Muscle layer of duodenum (tissue), 2 donors: ENCODE results near the gene PTGIS.

Experiments
- H3K27ac ChIP-seq: one replicate; pipeline ENCODE4 v1.7.0; 2013; ENCODE audit warnings: mild to moderate bottlenecking, low read length
- H3K27me3 ChIP-seq: one replicate; pipeline ENCODE4 v1.7.0; 2013; ENCODE audit warnings: low read depth, mild to moderate bottlenecking, control low read depth, low read length
- H3K36me3 ChIP-seq, 2 donors: one replicate each; pipeline ENCODE4 v1.7.0; 2013; ENCODE audit warnings: low read length in 2 of 2, control low read depth in 1 of 2, mild to moderate bottlenecking in 1 of 2; ENCODE audit not compliant: insufficient read depth in 2 of 2, control insufficient read depth in 1 of 2
- H3K4me1 ChIP-seq, 2 donors: one replicate each; pipeline ENCODE4 v1.7.0; 2013; ENCODE audit warnings: low read length in 2 of 2, mild to moderate bottlenecking in 2 of 2, control low read depth in 1 of 2, moderate library complexity in 1 of 2; ENCODE audit not compliant: insufficient read depth in 2 of 2, control insufficient read depth in 1 of 2
- H3K4me3 ChIP-seq, 2 donors: one replicate each; pipeline ENCODE4 v1.7.0; 2013; ENCODE audit warnings: low read length in 2 of 2, low read depth in 1 of 2, mild to moderate bottlenecking in 1 of 2
- H3K9me3 ChIP-seq, 2 donors: one replicate each; pipeline ENCODE4 v1.7.0; 2013; ENCODE audit warnings: low read length in 2 of 2, control low read depth in 1 of 2, mild to moderate bottlenecking in 1 of 2; ENCODE audit not compliant: control insufficient read depth in 1 of 2
- donor health status: healthy.

The PTGIS gene

DNA sequence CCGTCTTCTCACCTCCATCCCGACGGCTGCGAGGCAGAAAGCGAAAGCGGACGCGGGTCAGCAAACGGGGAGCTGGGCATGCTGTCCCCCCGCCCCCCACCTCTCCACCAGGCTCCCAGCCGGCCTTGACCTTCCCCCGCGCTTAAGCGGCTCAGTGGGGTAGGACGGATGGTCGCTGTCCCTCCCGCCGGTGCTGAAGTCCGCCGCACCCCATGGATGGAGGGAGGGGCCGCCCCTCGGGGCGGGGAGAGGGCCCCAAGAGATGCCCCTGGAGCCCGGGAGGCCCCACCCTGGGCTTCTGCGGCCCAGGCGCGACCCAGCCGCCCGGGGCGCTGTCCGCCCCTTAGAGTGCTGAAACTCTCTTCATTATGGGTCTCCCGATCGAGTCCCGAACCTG lies 85.3 kb downstream of the PTGIS start, which contains the start of gene KCNB1:
KCNB1 (minus strand) TSS at position 48 of the 397 bp plus-strand sequence. CDS start 188 bp downstream, outside the sequence.
- peak within 1 kb of the TSS; percentile 52 to 73 for H3K4me3 ChIP-seq
- peaks cover 13% of the 10 kb centered on the region for H3K27me3 ChIP-seq
- peaks cover 0 to 47% of the 10 kb centered on the region in 2 donors for H3K4me1 ChIP-seq
- no peaks in the 10 kb centered on the region for H3K36me3 ChIP-seq
- no peaks in the 10 kb centered on the region for H3K9me3 ChIP-seq
- H3K27ac ChIP-seq = no peak within 1 kb of the TSS

DNA sequence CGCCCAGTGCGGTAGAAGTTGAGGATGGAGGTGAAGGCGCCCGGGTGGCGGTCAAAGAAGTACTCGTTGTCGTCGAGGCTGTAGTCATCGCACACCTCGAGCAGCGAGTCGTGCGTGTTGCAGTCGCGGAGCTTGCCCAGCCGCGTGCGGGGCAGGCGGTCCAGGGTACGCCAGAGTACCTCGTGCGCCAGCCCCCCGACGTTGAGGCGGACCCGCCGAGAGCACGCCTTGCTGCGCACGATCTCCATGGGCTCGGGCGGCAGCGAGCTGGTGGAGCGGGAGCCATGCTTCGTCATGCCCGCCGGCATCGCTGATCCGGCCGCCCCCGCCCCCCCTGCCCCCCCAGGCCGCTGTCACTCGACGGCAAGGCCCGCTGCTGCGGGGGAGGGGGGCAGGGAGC lies 85.8 kb downstream of the PTGIS start:
- Histone ChIP-seq H3K4me1 (peaks cover 0 to 47% of the 10 kb centered on the region in 2 donors), H3K27me3 (peaks cover 13% of the 10 kb centered on the region), H3K36me3 (no peaks in the 10 kb centered on the region), H3K9me3 (no peaks in the 10 kb centered on the region), H3K27ac (no peak overlapping the region), H3K4me3 (peak overlapping the region in 1 of 2 donors; percentile 73)

DNA sequence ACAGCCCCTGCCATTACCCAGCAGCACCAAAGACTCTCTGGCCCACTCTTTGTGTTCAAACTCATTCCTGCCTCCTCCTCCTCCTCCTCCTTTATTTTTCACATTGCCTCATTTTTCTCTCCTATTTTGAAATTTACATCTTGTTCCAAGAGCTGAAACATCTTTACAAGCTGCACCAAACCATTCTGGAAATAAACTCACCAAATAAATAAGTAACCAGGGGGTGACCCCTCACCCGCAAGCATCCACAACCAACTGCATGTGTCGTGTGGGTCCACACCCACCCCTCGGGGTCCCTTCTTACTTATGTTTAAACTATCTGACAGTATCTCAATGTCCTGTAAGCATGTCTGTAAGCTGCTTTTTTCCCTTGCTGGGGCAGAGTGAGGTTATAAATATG lies 86.8 kb downstream of the PTGIS start:
- no peaks in the 10 kb centered on the region for H3K9me3 ChIP-seq
- H3K4me1 ChIP-seq = peaks cover 0 to 47% of the 10 kb centered on the region in 2 donors
- H3K36me3 ChIP-seq = no peaks in the 10 kb centered on the region
- peaks cover 6% of the 10 kb centered on the region for H3K27me3 ChIP-seq
- no peak overlapping the region for H3K27ac ChIP-seq
- H3K4me3 ChIP-seq = no peak overlapping the region

DNA sequence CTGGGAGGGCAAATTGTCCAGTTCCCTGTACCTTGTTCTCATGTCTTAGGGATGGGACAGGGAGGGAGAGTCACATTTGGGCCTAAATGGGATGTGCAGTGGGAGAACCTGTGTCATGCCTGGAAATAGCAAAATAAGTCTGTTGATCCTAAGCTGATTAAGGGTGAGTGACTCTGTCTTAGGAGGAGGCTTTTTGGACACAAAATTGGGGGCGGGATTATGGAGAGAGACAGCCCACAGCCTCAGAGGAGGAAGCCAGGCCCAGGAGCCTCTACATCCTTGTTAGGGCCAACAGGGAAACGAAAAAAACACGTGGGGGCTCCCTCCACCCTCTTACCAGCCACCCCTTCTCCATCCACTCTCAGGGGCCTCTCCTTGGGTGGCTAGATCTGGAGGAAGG lies 87.7 kb downstream of the PTGIS start:
- Histone ChIP-seq H3K4me1 (peaks cover 0 to 47% of the 10 kb centered on the region in 2 donors), H3K27me3 (peaks cover 5% of the 10 kb centered on the region), H3K4me3 (peak overlapping the region in 1 of 2 donors; percentile 18), H3K9me3 (no peaks in the 10 kb centered on the region), H3K36me3 (no peaks in the 10 kb centered on the region), H3K27ac (no peak overlapping the region)

DNA sequence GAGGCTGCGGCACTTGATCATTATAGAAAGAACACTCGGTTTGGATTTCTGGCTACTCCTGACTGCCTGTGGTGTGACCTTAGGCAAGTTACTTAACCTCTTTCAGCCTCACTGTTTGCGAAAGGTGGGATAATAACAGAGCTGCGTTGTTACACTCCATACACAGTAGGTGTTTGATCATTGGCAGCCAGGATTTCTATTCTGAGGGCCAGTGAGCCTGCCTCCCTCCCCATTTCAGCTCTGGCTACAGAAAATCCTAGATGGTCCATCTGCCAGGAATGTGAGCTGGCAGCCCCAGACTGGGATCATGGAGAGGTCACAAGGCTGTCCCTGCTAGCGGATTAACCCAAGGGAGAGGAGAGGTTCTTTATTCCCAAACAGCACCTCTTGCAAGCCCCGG lies 88.2 kb downstream of the PTGIS start:
- H3K27ac ChIP-seq = peak overlapping the region; percentile 8
- peaks cover 5% of the 10 kb centered on the region for H3K27me3 ChIP-seq
- H3K4me1 ChIP-seq = peaks cover 0 to 45% of the 10 kb centered on the region in 2 donors
- H3K4me3 ChIP-seq = peak overlapping the region in 1 of 2 donors; percentile 18
- no peaks in the 10 kb centered on the region for H3K36me3 ChIP-seq
- no peaks in the 10 kb centered on the region for H3K9me3 ChIP-seq

DNA sequence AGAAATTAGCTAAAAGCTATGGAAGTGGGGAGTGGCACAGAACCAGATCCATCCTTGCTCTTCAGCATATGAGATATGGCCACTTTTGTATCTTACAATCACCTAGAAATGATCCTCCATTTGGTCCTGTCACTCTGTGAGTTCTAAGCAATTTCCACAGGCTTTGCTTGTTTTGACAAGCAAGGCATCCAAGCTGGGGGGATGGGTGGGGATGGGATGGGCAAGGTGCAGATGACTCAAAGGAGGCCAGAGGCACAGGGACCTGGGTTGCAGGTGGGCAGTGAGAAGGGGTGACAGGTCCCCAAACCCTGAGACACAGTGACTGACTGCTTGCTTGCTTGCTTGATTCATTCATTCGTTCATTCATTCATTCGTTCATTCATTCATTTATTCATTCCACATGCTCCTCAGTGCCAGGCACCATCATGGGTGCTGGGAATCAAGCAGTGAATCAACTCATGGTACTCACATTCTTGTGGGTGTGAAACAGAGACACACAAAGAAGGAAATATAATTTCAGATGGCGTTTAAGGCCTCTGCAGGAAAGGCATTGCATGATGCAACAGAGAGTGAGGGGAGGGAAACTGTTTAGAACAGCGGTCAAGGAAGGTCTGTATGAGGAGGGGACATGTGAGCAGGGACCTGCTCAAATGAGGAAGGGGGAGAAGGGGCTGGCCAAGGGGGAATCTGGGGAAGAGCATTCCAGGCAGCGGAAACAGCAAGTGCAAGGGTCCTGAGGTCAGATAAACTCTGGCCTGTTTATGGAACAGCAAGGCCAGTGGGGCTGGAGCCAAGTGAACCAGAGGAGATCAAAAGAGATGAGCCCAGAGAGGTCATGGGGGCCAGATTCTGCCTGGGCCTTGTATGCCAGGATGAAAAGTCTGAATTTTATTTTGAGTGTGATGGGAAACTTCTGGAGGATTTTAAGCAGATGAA lies 88.9 kb downstream of the PTGIS start:
- Histone ChIP-seq H3K4me1 (peaks cover 0 to 38% of the 10 kb centered on the region in 2 donors), H3K27me3 (peaks cover 5% of the 10 kb centered on the region)

DNA sequence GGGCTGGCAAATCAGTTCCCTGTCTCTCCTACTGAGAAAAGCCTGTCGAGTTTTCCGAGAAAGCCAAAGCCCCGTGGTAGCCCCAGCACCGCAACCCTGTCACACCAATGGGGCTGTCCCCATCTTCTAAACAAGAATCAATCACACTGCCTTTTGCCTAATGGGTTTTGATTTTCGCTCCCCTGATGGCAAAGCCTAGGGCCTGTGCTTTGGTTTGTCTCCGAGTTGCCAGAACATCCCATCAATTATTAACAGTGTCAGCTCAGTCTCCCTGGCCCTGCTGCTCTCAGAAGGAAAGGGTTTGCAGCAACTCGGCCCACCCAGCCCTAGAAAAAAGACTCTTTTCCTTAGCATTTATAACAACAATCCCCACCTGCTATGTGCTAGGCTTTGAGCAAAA lies 89.7 kb downstream of the PTGIS start:
- H3K4me3 ChIP-seq = no peak overlapping the region
- peaks cover 0 to 36% of the 10 kb centered on the region in 2 donors for H3K4me1 ChIP-seq
- H3K27ac ChIP-seq = no peak overlapping the region
- H3K9me3 ChIP-seq = no peaks in the 10 kb centered on the region
- no peaks in the 10 kb centered on the region for H3K36me3 ChIP-seq
- no peaks in the 10 kb centered on the region for H3K27me3 ChIP-seq

More for the DNA sequence above, 88.9 kb downstream of the PTGIS start:
- H3K9me3 ChIP-seq = no peaks in the 10 kb centered on the region
- H3K27ac ChIP-seq = peak overlapping the region; percentile 8
- no peak overlapping the region for H3K4me3 ChIP-seq
- H3K36me3 ChIP-seq = no peaks in the 10 kb centered on the region

DNA sequence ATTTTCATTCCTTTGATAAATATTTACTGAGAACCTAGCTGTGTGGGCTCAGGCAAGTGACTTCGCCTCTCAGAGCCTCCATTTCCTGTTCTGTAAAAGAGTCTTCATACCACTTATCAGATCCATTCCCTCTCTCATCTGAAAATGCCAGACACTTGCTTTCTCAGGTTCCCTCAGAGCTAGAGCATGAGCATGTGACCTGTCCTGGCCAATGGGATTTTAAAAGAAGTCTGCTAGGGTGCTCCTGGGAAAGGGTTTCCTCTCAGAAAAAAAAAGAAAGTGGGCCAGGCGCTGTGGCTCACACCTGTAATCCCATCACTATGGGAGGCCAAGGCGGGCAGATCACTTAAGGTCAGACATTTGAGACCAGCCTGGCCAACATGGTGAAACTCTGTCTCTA lies 90.7 kb downstream of the PTGIS start:
- H3K9me3 ChIP-seq = no peaks in the 10 kb centered on the region
- no peak overlapping the region for H3K4me3 ChIP-seq
- H3K36me3 ChIP-seq = no peaks in the 10 kb centered on the region
- H3K27me3 ChIP-seq = no peaks in the 10 kb centered on the region
- peaks cover 0 to 31% of the 10 kb centered on the region in 2 donors for H3K4me1 ChIP-seq
- no peak overlapping the region for H3K27ac ChIP-seq

DNA sequence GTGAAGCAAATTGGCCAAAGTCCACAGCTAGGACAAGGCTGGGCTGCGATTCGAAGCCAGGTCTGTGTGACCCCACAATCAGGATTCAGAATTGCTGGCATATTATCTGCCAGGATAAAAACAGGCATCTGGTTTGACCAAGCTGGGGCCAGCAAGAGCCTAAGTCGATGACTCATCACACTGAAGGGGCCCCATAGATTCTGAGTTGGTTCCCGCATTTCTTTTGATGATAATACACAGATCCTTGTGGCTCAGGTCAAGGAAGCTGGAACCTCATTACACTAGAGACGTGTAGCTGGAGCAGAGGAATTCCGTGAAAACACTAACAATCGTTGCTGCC lies 92.0 kb downstream of the PTGIS start:
- no peaks in the 10 kb centered on the region for H3K9me3 ChIP-seq
- peaks cover 0 to 26% of the 10 kb centered on the region in 2 donors for H3K4me1 ChIP-seq
- no peak overlapping the region for H3K27ac ChIP-seq
- H3K36me3 ChIP-seq = no peaks in the 10 kb centered on the region
- H3K27me3 ChIP-seq = no peaks in the 10 kb centered on the region
- no peak overlapping the region for H3K4me3 ChIP-seq

DNA sequence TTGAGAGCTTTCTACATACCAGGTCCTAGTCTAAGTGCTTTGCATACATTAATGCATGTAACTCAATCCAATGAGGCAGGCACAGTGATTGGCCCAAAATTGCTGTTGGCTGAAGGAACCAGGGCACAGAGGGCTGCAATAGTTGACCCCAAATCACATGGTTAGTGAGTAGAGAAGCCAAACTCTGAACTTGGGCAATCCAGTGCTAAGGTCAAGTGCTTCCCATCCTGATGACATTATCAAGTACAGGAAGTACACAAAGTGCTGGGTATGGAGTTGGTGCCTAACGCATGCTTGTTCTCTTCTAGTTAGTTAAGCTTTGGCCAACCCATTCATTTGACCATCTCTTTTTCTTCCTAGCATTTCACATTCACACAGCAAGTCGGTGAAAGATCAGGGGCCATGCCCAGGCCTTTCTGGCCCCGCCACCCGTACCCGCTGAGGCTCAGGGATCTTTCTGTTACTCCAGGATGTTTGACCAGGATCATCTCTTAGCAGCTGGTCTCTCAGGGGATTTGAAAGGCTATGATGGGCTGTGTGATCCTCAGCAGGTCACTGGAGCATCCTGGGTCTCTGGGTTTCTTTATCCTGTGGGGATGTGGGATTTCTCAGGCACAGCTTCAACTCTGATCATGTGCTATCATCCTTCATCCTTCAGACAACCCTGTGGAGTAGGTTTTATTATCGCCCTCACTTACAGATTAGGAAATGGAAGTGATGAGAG lies 92.5 kb downstream of the PTGIS start:
- peaks cover 0 to 23% of the 10 kb centered on the region in 2 donors for H3K4me1 ChIP-seq
- H3K9me3 ChIP-seq = no peaks in the 10 kb centered on the region
- no peak overlapping the region for H3K27ac ChIP-seq
- no peaks in the 10 kb centered on the region for H3K36me3 ChIP-seq
- H3K27me3 ChIP-seq = no peaks in the 10 kb centered on the region
- no peak overlapping the region for H3K4me3 ChIP-seq

DNA sequence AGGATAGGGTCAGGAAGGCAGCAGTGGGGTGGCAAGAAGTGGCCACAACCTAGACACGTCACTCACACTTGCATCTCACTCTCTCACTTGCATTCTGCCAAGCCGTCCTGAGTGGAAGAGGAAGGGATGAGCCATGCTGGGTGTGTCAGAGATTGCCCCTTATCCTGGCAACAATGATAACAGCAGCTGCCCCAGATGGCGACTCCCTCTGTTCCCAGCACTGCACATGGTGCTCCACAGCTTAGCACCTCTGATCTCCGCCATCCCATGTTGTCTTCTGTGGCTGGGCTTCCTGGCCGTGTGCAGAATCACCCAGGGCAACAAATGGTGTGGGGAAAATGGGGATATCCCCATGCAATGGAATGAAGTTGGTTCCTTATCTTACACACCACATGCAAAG lies 96.5 kb downstream of the PTGIS start:
- Histone ChIP-seq H3K27ac (no peak overlapping the region), H3K9me3 (no peaks in the 10 kb centered on the region), H3K4me3 (no peak overlapping the region), H3K36me3 (no peaks in the 10 kb centered on the region), H3K4me1 (peaks cover 0 to 2% of the 10 kb centered on the region in 2 donors), H3K27me3 (no peaks in the 10 kb centered on the region)
